Sigmoid colon (tissue), 7 donors: ENCODE results near the gene TOR1A. TPM values are rescaled to one million over a fixed set of nuclear protein-coding genes. Genes with fewer than 3 reads are reported as not detected.
"Not testable (repeated sequence)": the region's sequence is repeated elsewhere in the genome, so short reads cannot be mapped to it uniquely, and the experiment has no call there.

Source experiments
- DNase-seq: peaks from one replicate; pipeline ENCODE4 v3.0.0-alpha.2; 2019
- H3K27ac ChIP-seq, 4 donors: fragments of 200-600 bp; sonication (generic); one replicate each; pipeline ENCODE4 v1.5.1; 2016 to 2019; ENCODE audit warnings: mild to moderate bottlenecking in 1 of 4
- H3K27me3 ChIP-seq, 3 donors: fragments of 200-600 bp; sonication (generic); one replicate each; pipeline ENCODE4 v1.5.1; 2019; ENCODE audit warnings: mild to moderate bottlenecking in 1 of 3
- H3K36me3 ChIP-seq, 4 donors: fragments of 200-600 bp; sonication (generic); one replicate each; pipeline ENCODE4 v1.5.1; 2016 to 2019
- H3K4me1 ChIP-seq, 4 donors: fragments of 200-600 bp; sonication (generic); one replicate each; pipeline ENCODE4 v1.5.1; 2017 to 2019
- H3K4me3 ChIP-seq, 4 donors: fragments of 200-600 bp; sonication (generic); one replicate each; pipeline ENCODE4 v1.5.1; 2017 to 2019; ENCODE audit warnings: mild to moderate bottlenecking in 2 of 4, moderate library complexity in 1 of 4
- H3K9me3 ChIP-seq, 4 donors: fragments of 200-600 bp in 3 of 4; sonication (generic) in 3 of 4; one replicate each; pipeline versions ENCODE4 v1.5.1 to v1.6.1; 2013 to 2019
- EP300 ChIP-seq, 4 donors: sonication (generic); formaldehyde crosslinking; IDR thresholded peaks; one replicate each; pipeline ENCODE4 v1.6.1; 2017; ENCODE audit warnings: antibody characterized with exemption in 4 of 4
- POLR2A ChIP-seq, 2 donors: fragments of 450-650 bp; IDR thresholded peaks; one replicate each; pipeline ENCODE4 v1.6.1; 2016; ENCODE audit warnings: antibody characterized with exemption in 2 of 2, mild to moderate bottlenecking in 2 of 2, moderate library complexity in 2 of 2
- POLR2AphosphoS5 ChIP-seq, 4 donors: sonication (generic); formaldehyde crosslinking; IDR thresholded peaks; one replicate each; pipeline ENCODE4 v1.6.1; 2017; ENCODE audit warnings: antibody characterized with exemption in 4 of 4
- WGBS, 2 donors: extraction: QIAGEN DNeasy Blood & Tissue Kit; methylation state at CpG; one replicate each; pipeline ENCODE4 v1.1.7; 2013; 5-methylcytosine and 5-hydroxymethylcytosine counted together
- intact Hi-C: fragments of 100-400 bp; cut with DNase I; formaldehyde crosslinking; loops from one replicate; pipeline ENCODE4 v1.15.1; 2023
- polyA plus RNA-seq, 3 donors: library from polyadenylated mRNA; stranded (reverse); fragments of 200-250 nt; gene quantifications; one replicate each; pipeline ENCODE4 v1.2.3, GENCODE V29; 2013
- total RNA-seq, 4 donors: library from RNA; depleted of rRNA; stranded (reverse); fragments of >200 nt; gene quantifications; one replicate each; pipeline ENCODE4 v1.1.0, GENCODE V29; 2016
- TF ChIP-seq, protein P1 (sequence below), 4 experiments: fragments of 450-650 bp in 3 of 4; fragments of 200-600 bp in 1 of 4; IDR thresholded peaks; one replicate each; pipeline ENCODE4 v1.5.1; 2016 to 2019; ENCODE audit warnings: antibody characterized with exemption in 4 of 4, mild to moderate bottlenecking in 3 of 4, moderate library complexity in 2 of 4
- donor health status: healthy with polysubstance abuse.
- donor health status: Bipolar disorder and iron deficiency.
- donor health status: healthy.

The TOR1A gene
- total and polyA plus RNA-seq, 7 donors: 12.5 to 51.2 (median 31.6) TPM

DNA sequence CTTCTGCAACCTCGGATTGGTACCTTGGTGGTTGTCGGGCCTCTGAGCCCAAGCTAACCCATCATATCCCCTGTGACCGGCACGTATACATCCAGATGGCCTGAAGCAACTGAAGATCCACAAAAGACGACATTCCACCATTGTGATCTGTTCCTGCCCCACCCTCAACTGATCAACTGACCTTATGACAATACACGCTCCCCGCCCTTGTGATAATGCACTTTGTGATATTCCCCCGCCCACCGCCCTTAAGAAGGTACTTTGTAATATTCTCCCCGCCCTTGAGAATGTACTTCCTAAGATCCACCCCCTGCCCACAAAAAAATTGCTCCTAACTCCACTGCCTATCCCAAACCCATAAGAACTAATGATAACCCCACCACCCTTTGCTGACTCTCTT, 37.5 kb downstream of the TOR1A start:
- Histone ChIP-seq H3K36me3 (no peaks in the 10 kb centered on the region), H3K9me3 (no peaks in the 10 kb centered on the region), H3K27ac (no peak overlapping the region), H3K4me1 (no peaks in the 10 kb centered on the region), H3K27me3 (peaks cover 0 to 3% (median 0%) of the 10 kb centered on the region in 3 donors), H3K4me3 (no peak overlapping the region)
- intact Hi-C loops: no loop called here
- TF ChIP-seq POLR2AphosphoS5 (IDR thresholded peaks at IDR 0.05): no peak
- TF ChIP-seq, protein P1, sequence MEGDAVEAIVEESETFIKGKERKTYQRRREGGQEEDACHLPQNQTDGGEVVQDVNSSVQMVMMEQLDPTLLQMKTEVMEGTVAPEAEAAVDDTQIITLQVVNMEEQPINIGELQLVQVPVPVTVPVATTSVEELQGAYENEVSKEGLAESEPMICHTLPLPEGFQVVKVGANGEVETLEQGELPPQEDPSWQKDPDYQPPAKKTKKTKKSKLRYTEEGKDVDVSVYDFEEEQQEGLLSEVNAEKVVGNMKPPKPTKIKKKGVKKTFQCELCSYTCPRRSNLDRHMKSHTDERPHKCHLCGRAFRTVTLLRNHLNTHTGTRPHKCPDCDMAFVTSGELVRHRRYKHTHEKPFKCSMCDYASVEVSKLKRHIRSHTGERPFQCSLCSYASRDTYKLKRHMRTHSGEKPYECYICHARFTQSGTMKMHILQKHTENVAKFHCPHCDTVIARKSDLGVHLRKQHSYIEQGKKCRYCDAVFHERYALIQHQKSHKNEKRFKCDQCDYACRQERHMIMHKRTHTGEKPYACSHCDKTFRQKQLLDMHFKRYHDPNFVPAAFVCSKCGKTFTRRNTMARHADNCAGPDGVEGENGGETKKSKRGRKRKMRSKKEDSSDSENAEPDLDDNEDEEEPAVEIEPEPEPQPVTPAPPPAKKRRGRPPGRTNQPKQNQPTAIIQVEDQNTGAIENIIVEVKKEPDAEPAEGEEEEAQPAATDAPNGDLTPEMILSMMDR (IDR thresholded peaks at IDR 0.05): no peak
- no peak for TF ChIP-seq EP300 (IDR thresholded peaks at IDR 0.05)
- DNase-seq: no peak
- WGBS, 2 donors: 41 to 80% methylated on average over 10 of the region's 10 CpGs

DNA sequence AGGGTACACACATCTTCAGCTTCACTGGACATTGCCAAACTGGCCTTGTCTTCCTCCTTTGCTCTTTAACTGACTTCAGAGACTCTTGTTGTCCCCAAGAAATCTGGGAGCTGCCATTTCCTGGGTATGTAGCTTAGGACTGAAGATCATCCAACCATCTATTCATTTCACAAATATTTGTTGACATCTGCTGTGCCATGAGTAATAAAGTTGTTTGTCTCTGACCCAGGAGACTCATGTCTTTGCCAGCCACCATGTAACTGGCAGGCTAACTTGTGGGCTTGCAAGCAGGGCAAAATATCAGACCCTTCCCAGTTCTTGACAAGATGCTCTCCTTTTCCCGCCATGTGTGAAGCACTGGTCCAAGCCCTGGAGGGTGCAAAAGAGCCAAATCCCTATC, 38.1 kb downstream of the TOR1A start:
- intact Hi-C loops: no loop called here
- 87 to 91% methylated on average over 1 of the region's 1 CpG for WGBS, 2 donors
- H3K27me3 ChIP-seq: peaks cover 0 to 3% (median 0%) of the 10 kb centered on the region in 3 donors
- no peaks in the 10 kb centered on the region for H3K36me3 ChIP-seq
- no peak overlapping the region for H3K27ac ChIP-seq
- no peak for DNase-seq
- H3K4me3 ChIP-seq: no peak overlapping the region
- H3K9me3 ChIP-seq: no peaks in the 10 kb centered on the region
- H3K4me1 ChIP-seq: no peaks in the 10 kb centered on the region
- TF ChIP-seq POLR2A (IDR thresholded peaks at IDR 0.05) (no peak), EP300 (IDR thresholded peaks at IDR 0.05) (no peak), POLR2AphosphoS5 (IDR thresholded peaks at IDR 0.05) (no peak)
- TF ChIP-seq, protein P1 (IDR thresholded peaks at IDR 0.05): no peak

DNA sequence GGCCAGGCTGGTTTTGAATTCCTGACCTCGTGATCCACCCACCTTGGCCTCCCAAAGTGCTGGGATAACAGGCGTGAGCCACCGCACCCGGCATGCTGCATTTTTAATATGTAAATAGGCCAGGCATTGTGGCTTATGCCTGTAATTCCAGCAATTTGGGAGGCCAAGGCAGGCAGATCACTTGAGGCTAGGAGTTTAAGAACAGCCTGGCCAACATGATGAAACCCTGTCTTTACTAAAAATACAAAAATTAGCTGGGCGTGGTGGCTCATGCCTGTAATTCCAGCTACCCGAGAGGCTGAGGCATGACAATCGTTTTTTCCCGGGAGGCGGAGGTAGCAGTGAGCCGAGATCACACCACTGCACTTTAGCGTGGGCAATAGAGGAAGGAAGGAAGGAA, 39.0 kb downstream of the TOR1A start:
- H3K27me3 ChIP-seq, intact Hi-C loops: not testable (repeated sequence)
- 73 to 76% methylated on average over 11 of the region's 11 CpGs for WGBS, 2 donors

DNA sequence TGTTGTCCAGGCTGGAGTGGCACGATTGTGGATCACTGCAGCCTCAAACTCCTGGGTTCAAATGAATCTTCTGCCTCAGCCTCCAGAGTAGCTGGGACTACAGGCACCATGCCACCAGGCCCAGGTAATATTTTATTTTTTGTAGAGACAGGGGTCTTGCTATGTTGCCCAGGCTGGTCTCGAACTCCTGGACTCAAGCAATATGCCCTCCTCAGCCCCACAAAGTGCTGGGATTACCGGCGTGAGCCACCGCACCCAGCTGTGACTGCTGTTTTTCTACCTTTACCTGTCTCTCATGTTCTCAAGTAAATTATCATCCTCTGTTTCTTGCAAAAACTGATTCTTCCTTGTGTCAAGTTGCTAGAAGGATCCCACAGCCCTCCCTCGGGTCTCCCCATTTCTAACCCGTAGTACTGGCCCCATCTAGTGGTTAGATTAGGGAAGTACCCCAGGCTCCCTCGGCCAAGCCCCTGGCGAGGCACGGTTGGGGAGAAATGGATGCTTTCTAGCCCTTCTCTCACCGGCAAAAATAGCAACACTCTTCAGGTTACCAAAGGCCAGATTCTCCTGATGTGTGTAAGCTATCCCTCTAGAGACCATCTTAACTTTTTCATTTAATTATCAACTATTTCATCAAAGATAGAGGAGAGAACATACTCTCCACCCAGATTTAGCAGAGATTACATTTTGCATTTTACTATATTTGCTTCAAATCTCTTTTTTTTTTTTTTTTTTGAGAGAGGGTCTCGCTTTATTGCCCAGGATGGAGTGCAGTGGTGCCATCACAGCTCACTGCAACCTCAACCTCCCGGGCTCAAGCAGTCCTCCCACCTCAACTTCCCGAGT, 40.2 kb downstream of the TOR1A start:
- Histone ChIP-seq H3K4me3 (no peak overlapping the region), H3K27me3 (peaks cover 0 to under 1% (median 0%) of the 10 kb centered on the region in 3 donors), H3K36me3 (no peaks in the 10 kb centered on the region), H3K4me1 (no peaks in the 10 kb centered on the region), H3K9me3 (no peaks in the 10 kb centered on the region), H3K27ac (no peak overlapping the region)
- 28 to 37% methylated on average over 14 of the region's 14 CpGs for WGBS, 2 donors
- peak; percentile 85 for DNase-seq
- no peak for TF ChIP-seq POLR2AphosphoS5 (IDR thresholded peaks at IDR 0.05)
- TF ChIP-seq, protein P1 (IDR thresholded peaks at IDR 0.05): peak; percentile 77 to 92 (median 90)
- no peak for TF ChIP-seq EP300 (IDR thresholded peaks at IDR 0.05)
- intact Hi-C loops: loop anchor here (1.0 to 2.0 kb wide), 3 partner anchors 45 to 653 kb away; partner anchors contain the start of gene ASB6

More for the DNA sequence above, 39.0 kb downstream of the TOR1A start:
- not testable (repeated sequence) for H3K27ac ChIP-seq, H3K9me3 ChIP-seq, H3K4me1 ChIP-seq, H3K36me3 ChIP-seq, H3K4me3 ChIP-seq, DNase-seq

DNA sequence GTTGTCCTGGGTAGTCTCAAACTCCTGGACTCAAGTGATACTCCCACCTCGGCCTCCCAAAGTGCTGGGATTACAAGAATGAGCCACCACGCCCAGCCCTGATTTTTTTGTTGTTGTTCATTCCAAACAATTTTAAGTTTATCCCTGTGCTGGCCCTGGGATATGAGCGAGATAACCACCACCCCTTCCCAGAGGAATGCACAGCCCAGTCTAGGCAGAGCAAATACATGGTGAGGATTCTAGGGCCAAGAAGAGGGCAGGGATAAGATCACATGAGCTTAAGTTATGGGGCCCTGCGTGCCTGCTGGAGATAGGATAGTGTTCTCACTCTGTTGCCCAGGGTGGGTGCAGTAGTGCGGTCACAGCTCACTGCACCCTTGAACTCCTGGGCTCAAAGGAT, 42.0 kb downstream of the TOR1A start:
- H3K36me3 ChIP-seq: no peaks in the 10 kb centered on the region
- no peaks in the 10 kb centered on the region for H3K9me3 ChIP-seq
- no peaks in the 10 kb centered on the region for H3K27me3 ChIP-seq
- H3K4me1 ChIP-seq: peaks cover 0 to 11% (median 10%) of the 10 kb centered on the region in 4 donors
- no peak for TF ChIP-seq POLR2AphosphoS5 (IDR thresholded peaks at IDR 0.05)
- TF ChIP-seq EP300 (IDR thresholded peaks at IDR 0.05): no peak
- TF ChIP-seq, protein P1 (IDR thresholded peaks at IDR 0.05): no peak
- no peak for TF ChIP-seq POLR2A (IDR thresholded peaks at IDR 0.05)
- H3K4me3 ChIP-seq: no peak overlapping the region
- no peak overlapping the region for H3K27ac ChIP-seq
- 70 to 82% methylated on average over 5 of the region's 5 CpGs for WGBS, 2 donors
- no peak for DNase-seq
- intact Hi-C loops: loop anchor here (2.0 kb wide), 1 partner anchor 651 kb away; no protein-coding TSS in a partner anchor
